ENCODE measurements around the gene LDB3.

LDB3 gene

DNA sequence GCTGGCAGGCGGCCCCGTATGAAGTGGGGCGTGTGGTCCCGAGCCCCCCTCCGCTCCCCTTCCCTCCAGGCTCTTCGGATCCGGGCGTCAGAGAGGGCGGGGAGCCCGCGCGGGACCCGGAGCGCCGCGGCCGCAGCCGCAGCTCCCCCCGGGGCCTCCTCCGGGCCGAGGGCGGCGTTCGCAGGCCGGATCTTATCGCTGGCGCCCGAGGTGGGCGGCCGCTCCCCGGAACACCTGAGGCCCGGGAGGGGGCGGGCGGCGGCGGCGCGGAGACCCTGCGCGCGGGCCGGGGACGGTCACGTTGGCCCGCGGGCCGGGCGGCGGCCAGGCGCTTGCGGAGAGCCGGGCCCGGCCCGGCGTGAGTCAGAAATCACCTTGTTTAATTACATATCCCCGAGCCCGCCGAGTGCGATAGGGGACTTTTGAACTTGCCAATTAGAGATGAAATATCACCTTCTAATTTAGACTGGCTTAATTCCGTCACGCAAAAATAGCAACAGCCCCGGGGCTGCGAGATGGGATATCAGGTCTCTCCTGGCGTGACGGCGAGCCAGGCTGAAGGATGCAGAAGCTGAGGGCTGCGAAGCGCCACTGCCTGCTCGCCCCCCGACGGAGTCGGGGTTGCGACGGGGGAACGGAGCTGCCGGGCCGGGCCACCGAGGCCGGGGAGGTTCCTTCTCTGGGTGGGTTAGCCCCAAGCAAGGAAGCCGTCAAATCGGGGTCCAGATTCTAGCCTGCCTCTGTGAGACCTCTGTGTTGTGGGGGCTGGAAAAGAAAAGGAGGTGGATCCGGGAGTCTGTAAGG lies 43.4 kb downstream of the LDB3 start:
- POLR2A ChIA-PET = interaction anchor here (0.6 to 1.9 kb wide), 7 partner anchors 16 to 84 kb away, joined by 3 to 11 read pairs (median 4); partner anchors contain the start of gene BMPR1A
- H3K4me3 ChIP-seq (ENCODE audit: low read depth, low read length) = peak overlapping the region; percentile 60
- no peaks in the 10 kb centered on the region for H3K9me3 ChIP-seq (ENCODE audit: control insufficient read depth, insufficient read depth, low read depth, low read length)
- CTCF ChIA-PET = interaction anchor here (0.6 to 1.3 kb wide), 5 partner anchors 83 to 1055 kb away, joined by 3 to 4 read pairs (median 4); no protein-coding TSS in a partner anchor
- H3K4me1 ChIP-seq (ENCODE audit: control insufficient read depth, insufficient read depth, low read length) = peaks cover 8% of the 10 kb centered on the region; the same call in 1 of the 2 replicates
- peak overlapping the region; percentile 99 for H3K27ac ChIP-seq (ENCODE audit: extremely low read depth, low read depth, low read length)
- H3K36me3 ChIP-seq (ENCODE audit: control insufficient read depth in 2 of 2, insufficient read depth in 1 of 2, low read length in 2 of 2) = no peaks in the 10 kb centered on the region
- TF ChIP-seq ZFHX2 (tag by site-specific recombination; conservative IDR thresholded peaks at IDR 0.05) = peak; percentile 87; the same call in 1 of the 2 replicates
- TF ChIP-seq ZNF658 (tag by site-specific recombination; IDR thresholded peaks at IDR 0.05) = no peak
- peak; percentile 82; the same call in 1 of the 2 replicates for TF ChIP-seq ZNF501 (tag by site-specific recombination; IDR thresholded peaks at IDR 0.05)
- peak; percentile 66 for TF ChIP-seq ZNF600 (tag by site-specific recombination; IDR thresholded peaks at IDR 0.05)
- TF ChIP-seq ZBTB10 (tag by site-specific recombination; IDR thresholded peaks at IDR 0.05) = peak; percentile 67; the same call in 1 of the 2 replicates
- no peak for TF ChIP-seq ZNF558 (tag by site-specific recombination; IDR thresholded peaks at IDR 0.05)
- TF ChIP-seq, protein P1, sequence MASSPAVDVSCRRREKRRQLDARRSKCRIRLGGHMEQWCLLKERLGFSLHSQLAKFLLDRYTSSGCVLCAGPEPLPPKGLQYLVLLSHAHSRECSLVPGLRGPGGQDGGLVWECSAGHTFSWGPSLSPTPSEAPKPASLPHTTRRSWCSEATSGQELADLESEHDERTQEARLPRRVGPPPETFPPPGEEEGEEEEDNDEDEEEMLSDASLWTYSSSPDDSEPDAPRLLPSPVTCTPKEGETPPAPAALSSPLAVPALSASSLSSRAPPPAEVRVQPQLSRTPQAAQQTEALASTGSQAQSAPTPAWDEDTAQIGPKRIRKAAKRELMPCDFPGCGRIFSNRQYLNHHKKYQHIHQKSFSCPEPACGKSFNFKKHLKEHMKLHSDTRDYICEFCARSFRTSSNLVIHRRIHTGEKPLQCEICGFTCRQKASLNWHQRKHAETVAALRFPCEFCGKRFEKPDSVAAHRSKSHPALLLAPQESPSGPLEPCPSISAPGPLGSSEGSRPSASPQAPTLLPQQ (tag by site-specific recombination; IDR thresholded peaks at IDR 0.05) = peak; percentile 12; the same call in 1 of the 2 replicates
- TF ChIP-seq, protein P2, sequence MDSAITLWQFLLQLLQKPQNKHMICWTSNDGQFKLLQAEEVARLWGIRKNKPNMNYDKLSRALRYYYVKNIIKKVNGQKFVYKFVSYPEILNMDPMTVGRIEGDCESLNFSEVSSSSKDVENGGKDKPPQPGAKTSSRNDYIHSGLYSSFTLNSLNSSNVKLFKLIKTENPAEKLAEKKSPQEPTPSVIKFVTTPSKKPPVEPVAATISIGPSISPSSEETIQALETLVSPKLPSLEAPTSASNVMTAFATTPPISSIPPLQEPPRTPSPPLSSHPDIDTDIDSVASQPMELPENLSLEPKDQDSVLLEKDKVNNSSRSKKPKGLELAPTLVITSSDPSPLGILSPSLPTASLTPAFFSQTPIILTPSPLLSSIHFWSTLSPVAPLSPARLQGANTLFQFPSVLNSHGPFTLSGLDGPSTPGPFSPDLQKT (IDR thresholded peaks at IDR 0.05; ENCODE audit: borderline replicate concordance, low read depth, low read length) = no peak
- no peak for TF ChIP-seq ZSCAN16 (tag by site-specific recombination; IDR thresholded peaks at IDR 0.05)
- no peak for TF ChIP-seq ZNF132 (tag by site-specific recombination; IDR thresholded peaks at IDR 0.05; ENCODE audit: borderline replicate concordance)
- TF ChIP-seq OSR2 (tag by site-specific recombination; IDR thresholded peaks at IDR 0.05) = 0 out of 2 replicates have a peak, but pooled peaks have one; percentile 19
- no peak for TF ChIP-seq ZNF202 (tag by site-specific recombination; IDR thresholded peaks at IDR 0.05; ENCODE audit: borderline replicate concordance)
- peak; percentile 56 for TF ChIP-seq SP2 (tag by site-specific recombination; IDR thresholded peaks at IDR 0.05)
- TF ChIP-seq ZFP37 (tag by site-specific recombination; IDR thresholded peaks at IDR 0.05) = peak; percentile 49; the same call in 1 of the 2 replicates
- TF ChIP-seq ZNF391 (tag by site-specific recombination; IDR thresholded peaks at IDR 0.05; ENCODE audit: borderline replicate concordance, low read depth) = no peak
- peak; percentile 83 for TF ChIP-seq SP7 (tag by site-specific recombination; IDR thresholded peaks at IDR 0.05)
- TF ChIP-seq IKZF3 (tag by site-specific recombination; IDR thresholded peaks at IDR 0.05) = no peak
- TF ChIP-seq ZBTB20 (tag by site-specific recombination; IDR thresholded peaks at IDR 0.05) = peak; percentile 88
- TF ChIP-seq ZXDB (tag by site-specific recombination; IDR thresholded peaks at IDR 0.05) = peak; percentile 26; the same call in 1 of the 2 replicates
- 0 out of 2 replicates have a peak, but pooled peaks have one; percentile 13 for TF ChIP-seq SCRT2 (tag by site-specific recombination; IDR thresholded peaks at IDR 0.05)
- TF ChIP-seq ZNF660 (tag by site-specific recombination; IDR thresholded peaks at IDR 0.05) = peak; percentile 26; the same call in 1 of the 2 replicates
- TF ChIP-seq, protein P3, sequence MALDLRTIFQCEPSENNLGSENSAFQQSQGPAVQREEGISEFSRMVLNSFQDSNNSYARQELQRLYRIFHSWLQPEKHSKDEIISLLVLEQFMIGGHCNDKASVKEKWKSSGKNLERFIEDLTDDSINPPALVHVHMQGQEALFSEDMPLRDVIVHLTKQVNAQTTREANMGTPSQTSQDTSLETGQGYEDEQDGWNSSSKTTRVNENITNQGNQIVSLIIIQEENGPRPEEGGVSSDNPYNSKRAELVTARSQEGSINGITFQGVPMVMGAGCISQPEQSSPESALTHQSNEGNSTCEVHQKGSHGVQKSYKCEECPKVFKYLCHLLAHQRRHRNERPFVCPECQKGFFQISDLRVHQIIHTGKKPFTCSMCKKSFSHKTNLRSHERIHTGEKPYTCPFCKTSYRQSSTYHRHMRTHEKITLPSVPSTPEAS (tag by site-specific recombination; IDR thresholded peaks at IDR 0.05) = no peak
- TF ChIP-seq ZNF777 (tag by site-specific recombination; IDR thresholded peaks at IDR 0.05; ENCODE audit: borderline replicate concordance) = peak; percentile 91; the same call in 1 of the 2 replicates
- TF ChIP-seq ZBTB8A (tag by site-specific recombination; IDR thresholded peaks at IDR 0.05) = peak; percentile 62
- TF ChIP-seq ZNF174 (tag by site-specific recombination; IDR thresholded peaks at IDR 0.05) = no peak
- 0 out of 2 replicates have a peak, but pooled peaks have one; percentile 6 for TF ChIP-seq ZNF513 (tag by site-specific recombination; IDR thresholded peaks at IDR 0.05)
- no peak for TF ChIP-seq ZNF530 (tag by site-specific recombination; IDR thresholded peaks at IDR 0.05; ENCODE audit: low read depth)
- TF ChIP-seq ZNF629 (tag by site-specific recombination; IDR thresholded peaks at IDR 0.05) = peak; percentile 14; the same call in 1 of the 2 replicates
